Hindlimb muscle (tissue), 1 donor: ENCODE data around the gene SLFN5. TPM values are rescaled to one million over a fixed set of nuclear protein-coding genes. Genes with fewer than 3 reads are reported as not detected.
"Not testable (repeated sequence)": the region's sequence is repeated elsewhere in the genome, so short reads cannot be mapped to it uniquely, and the experiment has no call there.

Source experiments
- DNase-seq: peaks from one replicate; pipeline ENCODE4 v3.0.0-alpha.2; 2013
- polyA plus RNA-seq: library from polyadenylated mRNA; unstranded; fragments of 120-200 nt; gene quantifications from one replicate; pipeline ENCODE4 v1.2.1, GENCODE V29; 2013; ENCODE audit not compliant: insufficient read length

Gene SLFN5
- polyA plus RNA-seq, 1 donor = 5.4 TPM

GRCh38 chr17:35293151-35293847 lies 50.4 kb downstream of the SLFN5 start:
- DNase-seq = no peak

- no peak for DNase-seq
Observed at GRCh38 chr17:35294756-35295155, 51.9 kb downstream of the SLFN5 start.

- DNase-seq = no peak
Observed at GRCh38 chr17:35295686-35296085, 52.8 kb downstream of the SLFN5 start.

- DNase-seq = no peak
Observed at GRCh38 chr17:35297666-35298065, 54.8 kb downstream of the SLFN5 start.

- DNase-seq = no peak
Observed at GRCh38 chr17:35298639-35299038, 55.8 kb downstream of the SLFN5 start.

- DNase-seq = no peak
Observed at GRCh38 chr17:35299135-35299534, 56.3 kb downstream of the SLFN5 start.

GRCh38 chr17:35309345-35309744 lies 66.5 kb downstream of the SLFN5 start:
- not testable (repeated sequence) for DNase-seq

GRCh38 chr17:35312346-35312745 lies 69.5 kb downstream of the SLFN5 start:
- no peak for DNase-seq

GRCh38 chr17:35312790-35313711 lies 70.2 kb downstream of the SLFN5 start:
- DNase-seq = peak; percentile 67

- DNase-seq = no peak
Observed at GRCh38 chr17:35313875-35314409, 71.1 kb downstream of the SLFN5 start.

- DNase-seq = no peak
Observed at GRCh38 chr17:35314415-35315216, 71.7 kb downstream of the SLFN5 start.

- no peak for DNase-seq
Observed at GRCh38 chr17:35315283-35315682, 72.4 kb downstream of the SLFN5 start.

GRCh38 chr17:35315971-35316370 lies 73.1 kb downstream of the SLFN5 start:
- DNase-seq = no peak

- no peak for DNase-seq
Observed at GRCh38 chr17:35322749-35323148, 79.9 kb downstream of the SLFN5 start.

Other genes starting within 250 kb of the SLFN5 start
- gene RFFL, start 179.4 kb upstream of the SLFN5 start, polyA plus RNA-seq = 9.9 TPM
- gene RAD51D, start 123.2 kb upstream of the SLFN5 start, polyA plus RNA-seq = 6.4 TPM
- not detected for gene FNDC8, start 121.5 kb upstream of the SLFN5 start, polyA plus RNA-seq
- 16.8 TPM for gene NLE1, start 100.8 kb upstream of the SLFN5 start, polyA plus RNA-seq
- gene UNC45B, start 95.3 kb upstream of the SLFN5 start, polyA plus RNA-seq = 250 TPM
- gene SLC35G3, start 48.7 kb upstream of the SLFN5 start, polyA plus RNA-seq = 0.56 TPM
- 18.8 TPM for gene SLFN11, start 130.5 kb downstream of the SLFN5 start, polyA plus RNA-seq
- gene SLFN12, start 189.4 kb downstream of the SLFN5 start, polyA plus RNA-seq = 8.2 TPM
- gene SLFN13, start 205.7 kb downstream of the SLFN5 start, polyA plus RNA-seq = 6.9 TPM